SKM-1 (cell line): ENCODE measurements around the gene IP6K3.

Experiments used
- DNase-seq: peaks from one replicate; lab custom pipeline; 2025; ENCODE audit not compliant: unreplicated experiment; lab: John Stamatoyannopoulos, UW

The IP6K3 gene

DNA sequence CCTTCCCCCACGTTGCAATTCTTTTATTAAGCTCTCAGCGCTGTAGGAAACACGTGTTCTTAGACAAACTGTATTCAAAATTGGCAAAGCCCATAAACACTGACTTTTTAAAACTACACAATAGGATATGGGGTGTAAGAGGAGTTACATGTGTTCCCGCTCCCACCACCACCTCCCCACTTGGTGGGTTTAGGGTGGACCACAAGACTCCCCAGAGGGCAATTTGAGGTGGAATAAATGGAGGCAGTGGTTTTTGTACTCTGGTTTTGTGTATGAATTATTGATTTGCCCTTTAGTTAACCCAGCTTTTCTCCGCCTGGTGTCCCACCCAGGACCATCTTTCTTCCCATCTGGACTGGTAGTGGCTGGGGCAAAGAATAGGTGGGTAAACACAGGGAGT is 38.9 kb downstream of the IP6K3 start:
- no peak for DNase-seq

DNA sequence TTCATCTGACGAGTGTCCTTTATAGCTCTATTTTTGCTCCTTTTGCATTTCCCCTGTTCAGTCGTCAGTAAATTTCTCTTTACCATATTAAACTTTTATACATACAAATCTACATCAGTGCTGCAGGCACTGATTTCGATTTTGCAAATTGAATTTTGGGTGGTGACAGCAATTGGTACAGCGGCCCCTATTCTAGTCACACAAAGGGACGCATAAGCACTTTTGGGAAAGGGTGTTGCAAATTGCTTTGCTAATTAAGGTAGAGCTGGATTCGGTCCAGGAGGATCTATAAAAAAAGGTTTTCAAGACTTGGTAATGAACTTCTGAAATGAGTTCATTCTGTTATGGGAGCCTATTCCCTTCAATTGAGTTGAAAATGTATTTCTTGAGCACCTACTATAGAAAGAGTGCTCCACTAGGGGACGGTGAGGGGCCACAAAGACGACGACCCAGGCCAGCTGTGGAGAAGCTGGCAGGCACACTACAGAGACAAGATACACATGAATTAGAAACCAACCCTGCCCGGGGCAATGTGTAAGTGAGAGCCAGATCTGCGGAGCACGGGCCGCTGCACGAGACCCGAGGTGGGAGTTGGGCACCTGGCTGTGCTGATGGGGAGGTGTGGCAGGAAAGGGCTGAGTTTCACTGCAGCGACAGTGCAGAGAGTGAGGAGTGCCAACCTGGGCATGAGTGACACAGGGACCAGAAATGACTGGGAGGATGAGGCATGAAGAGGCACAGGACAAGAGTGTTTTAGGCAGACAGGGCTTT is 40.6 kb downstream of the IP6K3 start:
- no peak for DNase-seq

DNA sequence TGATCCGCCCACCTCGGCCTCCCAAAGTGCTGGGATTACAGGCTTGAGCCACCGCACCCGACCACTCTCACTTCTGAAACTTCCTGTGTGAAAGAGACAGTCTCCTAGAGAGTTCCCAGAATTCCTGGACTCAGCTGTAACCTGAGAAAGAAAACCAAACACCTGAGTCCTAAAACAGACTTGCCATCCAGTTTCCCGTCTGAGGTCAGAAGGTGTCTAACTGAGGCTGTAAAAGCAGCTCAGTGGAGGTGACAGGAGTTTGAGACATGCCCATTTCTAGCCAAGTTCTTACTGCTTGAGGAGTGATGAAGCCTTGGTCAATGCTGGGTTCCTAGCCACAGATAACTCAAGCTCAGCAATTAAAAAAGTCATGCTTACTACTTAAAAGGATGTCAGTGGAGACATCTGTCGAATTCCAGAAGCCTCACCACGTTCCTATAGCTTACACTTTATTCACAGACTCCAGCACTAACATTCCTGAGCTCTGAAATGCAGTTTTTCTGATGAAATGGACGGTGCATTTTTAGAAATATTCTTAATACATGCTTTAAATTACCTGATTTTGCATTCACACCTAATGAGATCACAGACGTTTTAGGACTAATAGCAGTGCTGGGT is 41.3 kb downstream of the IP6K3 start:
- no peak for DNase-seq

DNA sequence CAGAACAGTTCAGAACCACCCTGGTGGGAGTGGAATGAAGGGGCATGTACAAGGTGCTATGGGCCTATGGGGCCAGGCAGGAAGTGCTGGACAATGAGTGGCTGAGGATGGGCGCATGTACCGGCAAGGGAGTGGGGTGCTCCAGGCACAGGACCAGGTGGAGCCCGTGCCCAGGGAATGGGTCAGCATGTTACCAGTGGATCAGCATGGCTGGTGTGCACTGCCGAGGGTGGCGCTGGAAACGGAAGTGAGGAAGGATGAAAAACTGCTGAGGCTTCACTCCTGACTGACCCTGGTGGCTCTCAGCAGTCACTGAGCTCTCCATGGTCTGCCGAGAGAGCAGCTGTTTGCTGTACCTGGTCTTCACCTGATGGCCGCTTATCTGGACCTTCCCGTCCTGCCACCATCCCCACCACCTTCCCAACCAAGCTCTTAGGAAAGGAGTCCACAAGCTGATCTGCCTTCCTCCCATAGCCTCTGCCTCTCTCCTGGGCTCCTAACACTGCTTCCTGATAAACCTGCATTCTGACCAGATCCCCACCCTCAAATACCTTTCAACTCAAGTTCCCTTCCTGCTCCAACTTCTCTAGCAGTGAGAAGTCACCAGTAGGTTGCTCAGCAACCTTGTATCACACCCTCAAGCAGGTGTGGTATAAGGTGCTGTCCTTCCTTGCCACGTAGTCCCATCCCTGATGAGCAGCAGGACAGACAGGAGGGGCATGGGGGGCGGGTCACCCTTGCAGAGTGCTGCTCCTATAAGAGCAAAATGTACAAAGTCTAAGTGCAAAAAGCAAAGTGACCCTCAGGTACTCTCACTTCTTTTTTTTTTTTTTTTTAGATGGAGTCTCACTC is 42.3 kb downstream of the IP6K3 start:
- DNase-seq: no peak

DNA sequence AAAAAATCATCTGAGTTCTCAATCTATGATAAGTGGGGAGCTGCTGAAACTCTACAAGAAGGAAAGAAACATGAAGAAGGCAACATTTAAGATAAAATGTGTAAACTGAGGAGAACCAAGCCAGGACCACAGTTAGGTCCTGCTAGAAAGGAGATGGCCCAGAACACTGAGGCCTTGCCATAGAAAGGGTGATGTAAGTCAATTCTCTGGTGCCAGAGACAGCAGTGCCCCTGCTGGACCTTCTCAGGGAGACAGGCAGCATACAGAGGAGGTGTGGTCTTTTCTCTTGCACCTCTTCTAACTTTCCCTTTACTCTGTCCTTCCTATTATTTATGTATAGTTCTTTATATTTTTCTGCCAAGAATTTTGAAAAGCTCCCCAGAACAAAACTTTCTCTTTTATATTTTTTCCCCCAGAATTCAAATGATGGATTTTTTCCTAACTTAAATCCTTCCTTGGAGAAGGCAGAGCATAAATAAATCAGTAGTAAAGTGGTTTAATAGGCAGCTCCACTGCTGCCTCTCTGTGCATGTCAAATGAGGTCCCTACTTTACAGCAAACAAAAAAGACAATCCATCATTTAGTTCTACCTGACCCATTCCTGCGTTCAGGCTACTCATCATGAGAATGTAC is 44.2 kb downstream of the IP6K3 start:
- DNase-seq: peak; percentile 35

DNA sequence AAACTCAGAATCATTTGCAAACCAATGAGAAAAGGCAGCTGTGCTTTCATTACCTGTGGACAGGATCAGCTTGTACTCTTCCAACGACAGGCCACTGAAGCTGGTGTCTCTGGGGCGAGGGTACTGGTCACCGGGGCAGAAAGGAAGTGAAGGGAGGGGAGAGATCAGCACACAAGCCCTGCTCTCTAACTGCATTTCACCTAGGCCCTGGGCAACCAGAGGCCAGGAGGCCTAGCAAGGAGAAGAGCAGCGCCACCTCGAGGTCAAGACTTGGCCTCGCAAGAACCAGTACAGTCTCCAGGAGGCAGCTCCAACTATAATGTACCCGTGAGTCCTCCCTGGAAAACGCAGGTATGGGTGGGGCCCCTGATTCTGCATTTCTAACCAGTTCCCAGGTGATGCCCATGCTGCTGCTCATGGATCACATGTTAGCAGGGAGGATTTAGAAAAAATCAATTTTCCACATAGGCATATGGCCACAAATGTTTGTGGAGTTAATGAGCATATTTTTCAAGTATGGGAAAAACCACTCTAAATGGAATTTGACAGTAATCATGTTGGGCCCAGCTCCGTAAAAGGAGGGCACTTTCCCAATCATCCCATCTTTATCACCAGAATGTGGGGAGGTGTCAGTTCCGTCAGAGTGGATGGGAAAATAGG is 46.2 kb downstream of the IP6K3 start:
- no peak for DNase-seq

DNA sequence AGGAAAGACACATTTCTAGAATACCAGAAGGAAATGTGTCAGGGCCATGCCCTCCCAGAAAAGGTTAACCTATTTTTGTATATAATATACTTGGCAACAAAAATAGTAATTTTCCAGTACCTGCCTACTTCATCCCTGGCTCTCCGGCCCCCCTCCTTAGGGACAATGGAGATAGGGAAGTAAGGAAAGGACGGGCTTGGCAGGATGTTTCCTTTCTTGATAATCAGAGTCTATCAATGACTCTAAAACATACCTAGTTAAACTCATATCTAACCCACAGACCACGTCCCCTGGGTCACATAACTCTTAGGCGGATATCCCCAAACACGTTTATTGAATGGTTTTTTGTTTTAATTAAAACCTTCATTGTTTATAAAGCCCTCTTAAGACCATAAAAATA is 47.0 kb downstream of the IP6K3 start:
- DNase-seq: no peak

DNA sequence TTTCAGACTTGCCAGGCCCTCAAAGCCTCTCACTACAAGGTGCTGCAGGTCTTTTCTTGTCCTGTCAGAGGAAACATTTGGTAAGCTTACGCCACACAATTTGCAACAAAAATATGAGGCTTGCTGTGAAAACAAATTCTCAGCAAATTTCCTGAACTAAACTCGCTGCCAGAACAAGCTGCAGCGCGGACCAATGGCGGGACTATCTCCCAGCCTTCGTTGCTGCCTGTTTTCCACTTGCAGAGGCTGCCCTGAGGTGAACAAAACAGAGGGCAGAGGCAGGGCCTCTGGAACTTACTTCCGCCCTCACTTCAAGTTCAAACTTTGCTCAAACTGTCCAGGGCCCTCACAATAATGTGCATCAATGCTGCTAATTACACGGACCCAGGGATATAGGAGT is 47.6 kb downstream of the IP6K3 start:
- DNase-seq: no peak

DNA sequence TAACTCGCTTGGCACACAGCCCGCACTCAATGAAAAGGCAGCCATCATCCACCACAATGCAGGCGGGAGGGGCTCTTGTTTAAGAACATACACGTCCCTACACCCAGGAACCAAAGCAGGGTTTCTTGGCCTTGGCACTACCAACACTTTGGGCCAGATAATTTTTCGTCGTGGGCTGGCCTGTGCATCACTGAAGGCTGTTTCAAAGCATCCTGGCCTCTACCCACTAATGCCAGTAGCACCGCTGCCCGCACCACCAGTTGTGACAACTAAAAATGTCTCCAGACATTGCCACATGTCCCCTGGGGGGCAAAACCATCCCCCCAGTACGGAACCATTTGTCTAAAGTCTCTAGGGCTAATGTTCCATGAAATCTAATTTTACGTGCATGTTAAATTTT is 48.2 kb downstream of the IP6K3 start:
- DNase-seq: no peak

DNA sequence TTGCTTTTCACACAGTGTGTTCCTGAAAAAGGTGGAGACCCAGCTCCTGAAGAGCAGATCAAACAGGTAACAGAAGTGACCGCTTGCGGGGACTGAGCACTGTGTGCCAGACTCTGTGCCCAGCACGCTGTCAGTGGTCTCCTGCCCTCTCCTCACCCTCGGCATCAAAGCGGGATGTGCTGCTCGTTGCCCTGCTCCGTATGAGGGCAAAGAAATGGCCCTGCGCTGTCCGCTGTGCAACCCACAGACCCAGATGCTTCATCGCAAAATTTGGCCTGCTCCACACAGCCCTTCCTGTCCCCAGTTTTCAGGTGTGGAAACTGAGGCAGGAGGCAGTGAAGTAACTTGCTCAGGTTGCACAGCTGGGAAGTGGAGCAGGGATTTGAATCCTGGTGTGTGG is 48.9 kb downstream of the IP6K3 start:
- no peak for DNase-seq

DNA sequence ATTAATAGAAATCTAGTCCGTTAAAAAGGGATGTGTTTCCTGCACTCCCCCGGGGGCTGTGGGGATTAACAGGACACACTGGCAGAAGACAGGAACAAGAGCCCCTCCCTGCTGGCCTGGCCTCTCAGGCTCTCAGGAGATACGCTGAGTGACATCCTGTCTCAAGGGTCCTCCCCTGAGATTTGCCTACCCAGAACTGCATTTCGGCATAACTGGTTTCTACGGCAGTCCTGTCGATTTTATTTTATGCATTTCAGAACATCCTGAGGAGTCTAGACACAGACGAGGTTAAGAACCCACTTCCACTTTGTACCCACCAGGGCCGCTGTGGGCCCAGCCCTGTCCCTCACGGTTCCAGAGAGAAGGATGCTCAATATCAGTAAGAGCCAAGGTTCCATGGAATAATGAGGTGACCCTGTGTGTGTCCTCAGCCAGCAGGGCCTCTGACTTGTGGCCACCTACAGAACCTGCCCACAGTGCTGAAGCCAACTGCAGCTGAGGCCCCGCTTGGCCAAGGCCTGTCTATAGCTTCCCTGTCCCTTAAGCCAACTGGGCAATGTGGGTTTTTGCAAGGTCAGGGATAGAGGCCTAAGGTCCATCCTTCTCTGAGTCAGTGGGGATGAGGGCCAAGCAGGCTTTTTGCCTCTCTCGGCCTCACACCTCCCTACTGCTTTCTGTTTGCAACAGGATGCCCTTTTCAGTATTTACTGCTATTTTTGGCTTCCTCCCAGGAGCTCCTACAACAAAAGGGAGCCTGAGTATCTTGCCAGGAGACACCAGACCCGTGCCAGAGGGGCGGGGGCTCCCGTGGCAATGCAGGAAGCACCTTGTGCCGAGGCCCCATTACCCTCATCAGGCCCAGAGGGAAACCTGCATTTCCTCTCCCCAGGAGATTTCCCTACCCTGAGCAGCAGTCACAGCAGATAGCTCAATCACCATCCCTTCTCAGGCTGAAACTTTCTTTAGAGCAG is 49.9 kb downstream of the IP6K3 start:
- no peak for DNase-seq

DNA sequence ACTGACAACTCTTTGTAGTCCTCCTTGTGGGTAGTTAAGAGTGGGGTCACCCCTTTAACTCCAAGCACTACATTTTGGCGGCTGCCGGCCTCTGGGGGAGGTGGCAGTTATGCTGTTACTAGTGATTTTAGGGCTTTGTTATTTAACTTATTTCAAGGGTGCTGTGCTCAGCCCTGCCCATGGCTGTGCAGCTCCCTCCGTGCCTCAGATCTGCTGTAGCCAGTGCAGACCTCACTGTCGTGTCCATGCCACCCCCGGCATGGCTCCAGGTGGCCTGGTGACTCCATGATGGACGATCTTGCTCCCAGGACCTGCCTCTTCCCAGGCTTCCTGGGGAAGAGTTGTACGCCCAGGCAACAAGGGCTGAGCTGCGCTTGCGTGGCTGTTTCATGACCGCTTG is 50.6 kb downstream of the IP6K3 start:
- DNase-seq: no peak

DNA sequence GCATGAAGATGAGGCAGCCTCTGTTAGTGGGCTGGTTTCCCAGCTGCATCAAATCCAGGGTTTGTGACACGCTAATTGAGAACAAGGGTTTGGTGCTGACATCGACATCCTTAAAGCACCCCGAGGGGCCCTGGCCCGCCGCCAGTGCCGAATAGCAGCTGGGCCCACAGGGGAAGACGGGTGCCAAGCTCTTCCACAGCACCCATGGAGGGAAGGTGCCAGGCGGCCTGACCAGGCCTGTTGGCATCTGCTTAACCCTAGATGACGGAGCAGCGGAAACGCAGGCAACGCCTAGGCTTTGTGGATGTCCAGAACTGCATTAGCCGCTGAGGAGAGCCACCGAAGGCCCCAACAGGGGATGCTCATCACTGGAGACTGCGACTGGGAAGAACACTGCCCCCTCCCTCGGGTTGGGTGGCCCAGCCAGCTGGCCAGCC is 51.2 kb downstream of the IP6K3 start:
- no peak for DNase-seq

DNA sequence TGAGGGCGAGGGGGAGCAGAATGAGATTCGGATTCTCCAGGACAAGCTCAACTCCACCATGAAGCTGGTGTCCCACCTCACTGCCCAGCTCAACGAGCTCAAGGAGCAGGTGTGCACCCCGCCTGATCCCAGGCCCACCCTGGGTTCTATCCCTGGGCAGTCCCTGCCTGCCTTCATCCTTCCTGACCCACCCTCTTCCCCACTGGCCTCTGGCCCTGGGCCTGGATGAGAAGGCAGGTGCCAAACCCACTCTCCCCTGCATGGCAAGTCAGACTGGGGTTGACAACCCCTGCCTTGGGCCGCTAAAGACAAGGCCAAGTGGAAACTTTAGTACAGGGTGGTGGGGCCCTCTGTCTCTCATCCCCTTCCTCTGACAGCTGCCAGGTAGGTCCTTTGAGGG is 51.7 kb downstream of the IP6K3 start:
- DNase-seq: no peak

DNA sequence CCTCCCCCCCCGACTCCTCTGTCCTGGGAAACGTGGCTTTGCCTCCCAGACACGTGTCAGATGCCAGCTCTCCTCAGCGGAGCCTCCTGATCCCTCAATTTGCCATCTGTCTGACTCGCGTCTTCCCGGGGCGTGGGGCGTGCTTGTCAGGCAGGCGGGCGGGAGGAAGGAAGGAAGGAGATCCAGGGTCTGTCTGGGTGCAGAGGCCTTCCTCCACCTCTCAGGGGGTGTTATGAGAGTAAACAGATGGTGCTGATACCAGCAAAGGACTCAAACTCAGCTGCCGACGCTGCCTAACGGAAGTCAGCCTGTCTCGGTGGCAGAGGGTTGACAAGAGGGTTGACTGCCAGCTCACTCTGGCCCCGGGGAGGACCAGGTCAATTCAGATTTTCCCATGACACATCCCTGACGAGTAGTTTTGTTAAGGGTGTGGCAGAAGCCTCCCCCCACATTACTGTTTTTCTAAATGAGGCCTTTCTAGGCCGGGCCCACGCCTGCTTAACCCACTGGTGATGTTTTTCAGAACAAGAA is 52.2 kb downstream of the IP6K3 start:
- DNase-seq: no peak

DNA sequence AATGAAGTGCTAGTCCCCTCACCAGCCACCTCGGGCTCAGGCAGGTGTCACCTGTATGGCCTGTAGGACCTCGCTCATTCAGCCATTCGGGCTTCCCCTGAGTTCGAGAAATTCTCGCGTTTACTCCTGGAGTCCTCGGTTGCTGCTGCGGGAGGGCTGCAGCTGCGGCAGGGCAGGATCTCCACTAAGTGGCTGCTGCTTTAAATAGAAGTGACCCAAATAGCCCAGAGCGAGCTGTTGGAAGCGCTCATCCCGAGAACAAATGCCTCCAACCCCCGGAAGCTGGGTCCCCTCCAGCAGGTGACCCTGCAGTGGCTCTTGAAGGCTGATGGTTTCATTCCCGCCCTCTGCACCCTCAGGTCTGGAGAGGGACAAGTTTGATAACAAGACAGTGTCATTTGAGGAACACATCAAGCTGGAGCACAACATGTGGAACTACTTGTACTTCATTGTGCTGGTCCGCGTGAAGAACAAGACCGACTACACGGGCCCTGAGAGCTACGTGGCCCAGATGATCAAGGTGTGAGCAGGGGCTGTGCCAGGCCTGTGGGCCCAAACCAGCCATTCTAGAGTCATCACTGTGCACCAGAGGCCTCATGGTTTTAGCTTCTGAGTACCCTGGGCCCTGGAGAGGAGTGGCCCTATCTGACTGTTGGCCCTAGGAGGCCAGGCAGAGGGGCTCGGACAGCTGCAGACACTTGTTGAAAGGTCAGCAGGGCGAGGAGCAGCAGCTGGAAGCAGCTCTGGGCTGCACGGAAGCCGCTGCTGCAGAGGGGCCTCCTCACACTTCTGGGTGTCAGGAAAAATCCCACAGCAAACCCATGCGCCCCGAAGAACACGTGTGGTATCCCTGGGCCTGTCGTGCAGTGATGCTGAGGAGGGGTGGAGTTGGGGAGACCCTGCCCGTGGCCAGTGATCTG is 53.3 kb downstream of the IP6K3 start:
- no peak for DNase-seq

DNA sequence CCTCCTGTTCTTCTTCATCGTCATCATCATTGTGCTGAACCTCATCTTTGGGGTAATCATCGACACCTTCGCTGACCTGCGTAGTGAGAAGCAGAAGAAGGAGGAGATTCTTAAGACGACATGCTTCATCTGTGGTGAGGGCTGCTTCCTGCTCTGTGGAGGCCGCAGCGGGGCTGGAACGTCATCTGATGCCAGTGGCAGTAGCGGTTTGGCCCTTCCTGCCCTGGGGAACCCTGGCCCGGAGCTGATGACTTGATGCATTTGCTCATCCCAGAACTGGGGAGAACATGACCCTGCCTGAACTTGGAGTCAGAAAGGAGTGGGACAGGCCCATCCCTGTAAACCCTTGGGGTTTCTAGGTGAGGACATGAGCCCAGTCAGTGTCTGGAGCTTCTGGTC is 53.9 kb downstream of the IP6K3 start:
- no peak for DNase-seq

DNA sequence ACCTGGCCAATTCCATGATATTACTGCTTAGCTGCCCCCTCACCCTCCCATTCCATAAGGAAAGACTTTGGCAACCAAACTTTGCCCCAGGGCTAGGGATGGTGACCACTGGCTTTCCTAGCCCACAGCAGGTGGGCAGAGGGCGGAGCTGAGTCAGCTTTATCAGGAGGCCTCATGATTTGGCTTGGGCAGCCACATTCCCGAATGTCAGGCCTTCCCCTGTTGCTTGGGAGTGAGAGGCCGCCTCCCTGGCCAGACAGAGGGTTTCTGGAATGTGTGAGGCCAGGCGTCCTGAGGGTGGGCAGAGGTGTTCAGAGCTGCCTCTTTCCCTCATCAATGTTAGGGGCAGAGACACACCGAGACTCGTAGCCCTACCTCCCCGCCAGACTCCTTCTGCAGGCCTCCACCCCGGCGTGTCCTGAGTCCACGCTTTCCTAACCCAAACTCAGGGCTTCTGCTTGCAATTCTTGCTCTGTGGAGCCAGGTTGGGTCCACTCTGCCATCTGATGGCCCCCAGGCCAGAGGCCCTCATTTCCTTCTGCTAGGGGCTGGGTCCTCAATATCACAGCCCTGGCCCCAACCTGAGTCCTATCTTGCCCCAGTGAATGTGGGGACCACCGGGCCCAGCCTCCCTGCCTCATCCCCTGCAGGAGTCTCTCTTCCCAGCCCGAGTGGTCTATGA is 54.5 kb downstream of the IP6K3 start:
- DNase-seq: no peak
